Myocyte (in vitro differentiated cells): ENCODE measurements around the gene ABCG2. TPM values are rescaled to one million over a fixed set of nuclear protein-coding genes. Genes with fewer than 3 reads are reported as not detected.

ENCODE experiments used
- DNase-seq: peaks from one replicate; pipeline ENCODE4 v3.0.0-alpha.2; 2012; ENCODE audit warnings: low read depth
- polyA plus RNA-seq: library from polyadenylated mRNA; unstranded; fragments of >200 nt; gene quantifications from one replicate; pipeline ENCODE4 v1.2.1, GENCODE V29; 2012; ENCODE audit warnings: missing spikeins
- total RNA-seq: library from RNA; depleted of rRNA; stranded (reverse); fragments of >200 nt; gene quantifications from 2 replicates; pipeline ENCODE4 v1.2.3, GENCODE V29; 2014

ABCG2 gene
- total RNA-seq: 0.88 and 1.6 TPM in 2 replicates
- 0.88 TPM for polyA plus RNA-seq

DNA sequence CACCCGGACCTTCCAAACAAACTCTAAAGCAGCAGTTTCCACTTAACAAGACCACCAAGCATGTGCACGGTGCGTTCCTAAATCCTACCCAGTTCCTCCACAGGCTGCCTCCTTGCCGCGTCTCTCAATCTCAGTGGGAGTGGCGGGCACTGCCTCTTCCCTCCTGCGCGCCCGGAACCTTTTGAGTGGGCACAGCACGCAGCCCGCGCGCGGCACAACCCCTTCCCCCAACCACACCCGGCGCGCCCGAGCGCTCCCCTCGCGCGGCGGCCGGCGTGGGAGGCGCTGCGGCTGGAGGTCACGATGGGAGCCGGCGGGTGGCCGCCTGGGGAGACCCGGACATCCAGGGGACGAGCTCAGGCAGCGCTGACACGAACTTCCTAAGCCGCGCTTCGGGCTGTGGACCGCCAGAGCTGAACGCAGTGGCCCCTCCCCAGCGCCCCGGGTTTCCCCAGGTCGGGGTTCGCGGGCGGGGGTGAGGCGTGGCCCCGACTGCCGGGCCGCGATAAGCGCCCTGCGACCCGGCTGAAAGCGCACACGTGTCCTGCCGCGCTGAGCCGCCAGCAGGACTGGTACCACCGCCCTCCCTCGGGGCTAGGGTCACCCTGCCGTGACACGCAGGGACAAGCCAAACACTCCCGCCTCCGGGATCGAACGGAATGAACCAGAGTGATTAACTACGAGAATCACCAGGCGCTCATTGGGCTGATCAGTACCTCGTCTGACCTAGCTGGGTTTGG lies at the start of gene ABCG2:
TSS of gene ABCG2 (minus strand) at position 151 of the 740 bp plus-strand sequence. CDS start 18,644 bp downstream, outside the sequence.
- peak; percentile 34 for DNase-seq

DNA sequence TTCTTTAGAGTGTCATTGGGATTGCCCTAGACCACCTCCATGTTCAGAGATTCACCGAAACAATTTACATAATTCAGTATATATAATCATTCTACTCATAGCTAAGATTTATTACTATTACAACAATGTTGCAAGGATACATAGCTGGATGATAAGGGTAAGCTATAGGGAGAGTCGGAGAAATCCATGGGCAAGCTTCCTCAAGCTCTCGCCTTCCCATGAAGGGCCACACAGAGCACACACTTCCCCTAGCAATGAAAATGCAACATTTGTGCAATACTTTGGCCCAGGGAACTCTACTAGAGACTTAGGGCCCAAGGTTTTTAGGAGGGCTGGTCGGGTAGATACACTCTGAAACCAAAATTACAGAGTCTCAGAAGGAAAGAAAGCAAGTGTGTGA lies 49.7 kb upstream of the ABCG2 start:
- no peak for DNase-seq

DNA sequence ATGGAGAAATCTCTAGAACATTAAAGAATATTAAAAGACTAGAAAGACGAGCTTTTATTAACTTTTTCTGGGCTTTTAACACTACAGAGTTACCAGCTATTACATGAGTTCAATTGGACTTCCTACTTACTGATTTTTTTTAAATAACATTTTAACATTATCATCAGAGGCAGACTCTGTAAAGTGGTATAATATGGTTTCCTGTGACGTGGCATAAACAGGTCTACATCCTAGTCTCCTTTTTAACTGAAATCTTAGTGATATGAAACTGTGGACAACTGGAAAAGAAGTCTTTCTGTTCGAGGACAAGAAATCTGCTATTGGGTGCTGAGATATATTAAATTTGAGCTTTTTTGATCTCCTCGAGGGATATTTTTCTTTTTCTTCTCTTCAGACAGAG lies 48.7 kb upstream of the ABCG2 start:
- no peak for DNase-seq

DNA sequence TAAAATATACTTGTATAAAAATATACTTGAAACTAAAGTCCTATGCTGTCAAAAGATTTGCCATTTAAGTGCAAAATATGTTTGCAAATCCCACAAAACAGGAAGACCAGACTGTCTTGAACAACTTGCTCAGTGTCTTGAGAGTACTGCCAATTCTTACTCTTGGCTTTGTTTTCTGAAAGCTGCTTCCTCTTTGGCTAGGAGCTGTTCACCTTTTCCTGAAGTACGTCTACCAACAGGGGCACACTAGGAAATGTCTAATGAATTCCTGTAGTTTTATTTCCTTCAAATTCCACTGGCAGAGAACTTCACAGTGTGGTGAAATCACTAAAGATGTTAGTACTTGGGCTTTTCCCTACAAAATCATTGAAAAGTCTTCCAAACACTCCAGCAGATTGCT lies 46.4 kb upstream of the ABCG2 start:
- DNase-seq: no peak

DNA sequence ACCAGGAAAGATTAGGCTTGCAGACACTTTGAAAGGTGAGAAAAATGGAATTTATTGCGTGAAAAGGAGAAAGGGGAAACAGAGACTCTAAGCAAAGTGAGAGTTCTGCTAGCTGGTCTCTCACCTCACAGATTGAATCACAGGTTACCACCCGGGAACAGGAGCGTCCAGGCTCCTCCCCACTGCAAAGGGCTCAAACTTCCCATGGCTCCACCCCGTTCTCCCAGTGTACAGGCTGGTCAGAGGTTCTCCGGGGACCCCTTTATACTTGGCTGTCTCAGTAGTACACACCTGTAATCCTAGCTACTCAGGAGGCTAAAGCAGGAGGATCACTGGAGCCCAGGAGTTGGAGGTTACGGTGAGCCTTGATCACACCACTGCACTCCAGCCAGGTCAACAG lies 44.0 kb upstream of the ABCG2 start:
- no peak for DNase-seq

DNA sequence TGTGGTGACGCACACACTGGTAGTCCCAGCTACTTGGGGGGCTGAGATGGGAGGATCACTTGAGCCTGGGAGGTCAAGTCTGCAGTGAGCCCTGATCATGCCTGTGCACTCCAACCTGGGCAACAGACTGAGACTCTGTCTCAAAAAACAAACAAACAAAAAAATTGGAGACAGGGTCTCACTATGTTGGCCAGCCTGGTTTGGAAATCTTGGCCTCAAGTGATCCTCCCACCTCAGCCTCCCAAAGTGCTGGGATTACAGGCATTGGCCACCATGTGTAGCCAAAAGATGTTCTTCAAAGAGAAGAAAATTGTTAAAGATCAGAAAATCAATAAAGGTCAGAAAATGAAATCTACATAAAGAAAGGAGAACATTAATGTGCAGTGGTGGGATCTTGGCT lies 41.7 kb upstream of the ABCG2 start:
- no peak for DNase-seq

DNA sequence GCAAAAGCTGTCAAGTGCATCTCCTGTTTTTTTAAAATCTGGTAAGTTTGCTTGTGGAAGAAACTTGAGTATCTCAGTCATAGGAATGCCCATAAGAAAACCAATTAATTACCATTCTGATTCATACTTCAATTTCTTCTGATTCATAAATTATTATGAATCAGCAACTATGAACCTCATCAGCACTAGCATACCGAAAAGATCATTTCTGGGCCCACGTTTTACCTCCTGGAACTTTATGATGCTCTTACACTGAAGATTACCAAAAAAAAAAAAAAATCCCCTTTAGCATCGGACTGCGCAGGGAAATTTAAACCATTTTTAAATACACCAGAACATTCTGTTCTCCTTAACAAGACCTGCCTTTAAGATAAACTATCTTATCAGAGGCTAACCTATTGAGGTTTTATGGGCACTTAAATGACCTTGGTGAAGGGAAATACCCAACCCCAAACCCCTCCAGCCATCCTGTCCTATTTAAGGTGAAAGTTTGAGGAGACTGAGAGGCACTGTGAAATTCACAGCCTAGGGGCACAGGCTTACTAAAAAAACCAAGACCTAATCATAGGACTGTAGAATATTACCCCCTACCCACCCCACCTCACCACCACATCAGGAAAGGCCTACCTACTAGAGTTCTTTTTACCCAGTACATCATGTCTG lies 38.2 kb upstream of the ABCG2 start:
- DNase-seq: no peak

DNA sequence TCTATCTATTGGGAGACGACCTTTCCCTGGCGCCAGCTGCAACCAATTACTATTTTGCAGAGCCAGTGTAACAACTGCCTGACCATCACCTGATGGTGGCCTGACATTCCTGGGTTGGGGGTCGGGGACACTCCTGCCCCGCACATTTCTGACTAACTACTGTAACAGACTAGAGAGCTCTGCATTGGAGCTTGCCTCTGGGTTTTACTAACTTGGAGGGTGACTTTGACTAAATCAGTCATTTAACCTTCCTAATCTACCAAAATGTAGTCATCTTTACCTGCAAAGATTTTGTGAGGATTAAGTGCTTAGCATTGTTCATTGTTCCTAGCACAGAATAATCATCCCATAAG lies 37.5 kb upstream of the ABCG2 start:
- no peak for DNase-seq

DNA sequence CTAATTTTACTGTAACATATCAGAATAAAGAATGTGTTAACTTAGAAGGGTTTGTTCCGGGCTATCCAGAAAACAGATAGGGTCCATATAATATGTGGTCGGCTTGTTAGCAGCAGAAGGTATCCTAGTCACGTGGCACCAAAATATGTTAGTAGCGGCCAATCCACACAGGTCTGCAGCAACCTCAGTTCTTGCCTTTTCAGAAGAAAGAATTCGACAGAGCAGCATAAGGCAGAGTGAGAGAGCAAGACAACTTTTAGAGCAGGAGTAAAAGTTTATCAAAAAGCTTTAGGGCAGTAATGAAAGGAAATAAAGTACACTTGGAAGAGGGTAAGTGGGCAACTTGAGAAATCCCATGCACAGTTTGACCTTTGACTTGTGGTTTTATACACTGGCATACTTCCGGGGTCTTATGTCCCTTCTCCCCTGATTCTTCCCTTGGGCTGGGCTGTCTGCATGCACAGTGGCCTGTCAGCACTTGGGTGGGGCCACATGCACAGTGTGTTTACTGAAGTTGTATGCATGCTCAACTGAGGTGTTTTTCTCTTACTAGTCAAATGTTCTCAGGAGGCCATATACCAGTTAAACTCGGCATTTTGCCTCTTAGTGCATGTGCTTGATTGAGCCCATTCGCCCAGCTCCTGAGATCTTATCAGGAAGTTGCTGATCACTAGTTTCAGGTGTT lies 37.0 kb upstream of the ABCG2 start:
- DNase-seq: no peak

DNA sequence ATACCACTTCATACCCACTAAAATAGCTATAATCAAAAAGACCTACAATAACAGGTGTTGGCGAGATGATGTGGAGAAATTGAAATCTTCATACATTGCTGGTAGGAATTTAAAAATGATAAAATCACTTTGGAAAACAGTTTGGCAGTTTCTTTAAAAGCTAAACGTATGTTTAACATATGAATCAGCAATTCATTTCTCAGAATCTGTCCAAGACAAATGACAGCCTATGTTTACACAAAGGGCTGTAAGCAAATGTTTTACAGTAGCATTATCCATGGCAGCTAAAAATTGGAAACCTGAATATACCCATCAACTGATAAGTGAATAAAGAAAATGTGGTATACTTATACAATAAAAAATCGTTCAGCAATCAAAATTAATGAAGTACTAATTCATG lies 33.0 kb upstream of the ABCG2 start:
- DNase-seq: no peak

DNA sequence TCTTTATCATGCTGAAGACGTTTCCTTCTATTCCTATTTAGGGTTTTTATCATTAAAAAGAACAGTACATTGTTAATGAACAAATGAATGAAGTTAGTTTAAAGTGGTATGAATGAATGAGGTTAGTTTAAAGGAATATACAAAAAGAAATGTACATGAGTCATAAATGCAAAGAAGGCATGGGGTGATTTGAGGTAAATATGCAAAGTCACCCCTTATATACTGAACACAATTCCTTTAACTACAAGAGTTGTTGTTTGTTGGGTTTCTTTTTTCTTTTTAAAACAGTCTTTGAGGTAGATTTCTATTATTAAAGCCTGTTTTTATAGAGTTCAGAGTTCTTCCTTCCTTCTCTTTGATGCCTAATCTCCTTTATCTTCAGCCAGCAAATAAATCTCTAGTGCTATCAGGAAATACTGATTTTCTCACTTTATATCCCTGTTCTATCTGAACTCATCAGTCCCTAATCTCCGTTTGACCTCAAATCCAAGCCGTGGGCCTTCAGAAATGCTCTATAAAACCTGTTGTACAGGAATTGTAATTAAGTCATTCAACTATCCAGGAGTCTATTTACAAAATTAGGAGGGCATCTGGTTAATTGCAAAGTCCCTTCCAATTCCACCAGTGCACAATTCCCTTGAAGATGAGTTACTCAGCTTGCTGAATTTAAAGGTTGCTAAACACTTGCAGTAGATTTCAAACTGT lies 31.6 kb upstream of the ABCG2 start:
- DNase-seq: no peak

DNA sequence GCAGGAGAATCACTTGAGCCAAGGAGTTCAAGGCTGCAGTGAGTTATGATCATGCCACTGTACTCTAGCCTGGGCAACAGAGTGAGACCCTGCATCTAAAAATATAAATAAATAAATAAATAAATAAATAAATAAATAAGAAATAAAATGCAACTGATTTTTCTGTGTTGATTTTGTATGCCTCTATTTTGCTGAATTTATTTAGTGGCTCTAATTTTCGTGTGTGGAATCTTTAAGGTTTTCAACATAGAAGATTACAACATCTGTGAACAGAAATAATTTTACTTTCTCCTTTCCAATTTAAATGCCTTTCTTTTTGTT lies 30.9 kb upstream of the ABCG2 start:
- no peak for DNase-seq

DNA sequence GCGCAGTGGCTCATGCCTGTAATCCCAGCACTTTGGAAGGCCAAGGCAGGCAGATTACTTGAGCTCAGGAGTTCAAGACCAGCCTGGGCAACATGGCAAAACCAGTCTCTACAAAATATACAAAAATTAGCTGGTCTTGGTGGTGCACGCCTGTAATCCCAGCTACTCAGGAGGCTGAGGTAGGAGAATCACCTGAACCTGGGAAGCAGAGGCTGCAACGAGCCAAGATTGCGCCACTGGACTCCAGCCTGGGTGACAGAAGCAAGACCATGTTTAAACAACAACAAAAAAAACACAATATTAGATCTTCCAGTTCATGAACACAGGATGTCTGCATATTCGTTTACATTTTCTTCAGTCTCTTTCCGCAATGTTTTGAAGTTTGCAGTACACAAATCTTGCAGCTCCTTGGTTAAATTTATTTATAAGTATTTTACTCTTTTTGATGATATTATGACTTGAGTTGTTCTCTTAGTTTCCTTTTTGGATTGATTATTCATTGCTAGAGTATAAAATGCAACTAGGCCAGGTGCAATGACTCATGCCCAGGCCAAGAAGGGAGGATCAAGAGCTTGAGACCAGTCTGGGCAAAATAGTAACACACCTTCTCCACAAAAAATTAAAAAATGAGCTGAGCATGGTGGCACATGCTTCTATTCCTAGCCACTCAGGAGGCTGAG lies 30.4 kb upstream of the ABCG2 start:
- no peak for DNase-seq

DNA sequence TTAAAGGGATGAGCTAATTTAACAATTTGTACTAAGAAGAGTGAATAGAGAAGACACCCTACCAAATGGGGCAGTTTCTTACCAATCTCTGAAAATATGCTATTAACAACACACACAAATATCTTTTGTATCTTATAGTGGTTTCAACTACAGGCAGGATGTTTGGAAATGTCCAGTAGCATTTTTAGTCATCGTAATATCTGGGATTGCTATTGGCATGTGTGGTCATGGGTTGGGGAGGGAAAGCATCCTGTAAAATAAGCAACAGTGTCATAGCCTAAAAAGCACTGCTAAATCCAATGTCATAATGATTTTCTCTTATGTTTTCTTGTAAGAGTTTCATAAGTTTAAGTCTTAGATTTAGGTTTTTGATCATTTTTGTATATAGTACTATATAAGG lies 29.3 kb upstream of the ABCG2 start:
- no peak for DNase-seq

DNA sequence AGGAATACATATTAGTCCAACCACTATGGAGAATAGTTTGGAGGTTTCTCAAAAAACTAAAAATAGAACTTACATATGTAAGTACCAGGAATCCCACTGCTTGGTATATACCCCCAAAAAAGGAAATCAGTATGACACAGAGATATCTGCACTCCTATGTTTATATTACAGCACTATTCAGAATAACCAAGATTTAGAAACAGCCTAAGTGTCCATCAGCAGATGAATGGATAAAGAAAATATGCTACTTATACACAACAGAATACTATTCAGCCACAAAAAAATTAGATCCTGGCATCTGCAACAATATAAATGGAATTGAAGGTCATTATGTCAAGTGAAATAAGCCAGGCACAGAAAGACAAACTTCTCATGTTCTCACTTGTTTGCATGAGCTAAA lies 27.5 kb upstream of the ABCG2 start:
- DNase-seq: no peak

DNA sequence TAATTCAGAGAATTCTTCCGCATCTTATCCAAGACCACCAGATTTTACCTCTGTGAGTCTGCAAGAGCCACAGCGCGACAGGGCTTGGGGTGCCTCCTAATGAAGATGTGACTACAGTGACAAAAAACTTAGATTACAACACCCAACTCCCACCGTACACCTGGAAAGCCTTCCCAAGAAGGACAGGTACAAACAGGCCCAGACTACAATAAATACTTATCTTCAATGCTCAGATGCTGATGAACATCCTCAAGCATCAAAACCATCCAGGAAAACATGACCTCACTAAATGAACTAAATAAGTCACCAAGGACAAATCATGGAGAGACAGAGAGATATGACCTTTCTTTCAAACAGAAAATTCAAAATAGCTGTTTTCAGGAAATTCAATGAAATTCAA lies 20.8 kb upstream of the ABCG2 start:
- DNase-seq: no peak

DNA sequence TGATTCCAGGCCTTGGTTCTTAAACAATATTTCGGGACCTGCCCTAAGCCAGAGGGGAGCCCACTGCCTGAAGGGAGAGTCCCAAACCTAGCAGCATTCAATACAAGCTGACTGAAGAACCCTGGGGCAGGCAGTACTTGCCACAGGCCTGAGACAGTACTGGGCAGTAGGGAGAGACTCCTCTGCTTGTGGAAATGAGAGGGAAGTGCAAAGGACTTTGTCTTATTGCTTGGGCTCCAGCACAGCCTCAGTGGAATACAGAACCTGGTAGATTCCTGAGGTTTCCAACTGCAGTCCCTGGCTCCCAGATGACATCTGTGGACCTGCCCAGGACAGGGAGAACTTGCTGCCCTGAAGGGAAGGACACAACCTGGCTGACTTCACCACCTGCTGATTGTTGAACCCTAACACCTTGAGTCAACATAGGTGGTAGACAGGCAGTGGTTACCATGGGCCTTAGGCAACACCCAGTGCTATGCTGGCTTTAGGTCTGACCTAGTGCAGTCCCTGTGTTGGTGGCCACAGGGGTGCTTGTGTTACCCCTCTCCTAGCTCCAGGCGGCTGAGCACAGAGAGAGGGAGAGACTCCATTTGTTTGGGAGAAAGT lies 20.3 kb upstream of the ABCG2 start:
- no peak for DNase-seq

DNA sequence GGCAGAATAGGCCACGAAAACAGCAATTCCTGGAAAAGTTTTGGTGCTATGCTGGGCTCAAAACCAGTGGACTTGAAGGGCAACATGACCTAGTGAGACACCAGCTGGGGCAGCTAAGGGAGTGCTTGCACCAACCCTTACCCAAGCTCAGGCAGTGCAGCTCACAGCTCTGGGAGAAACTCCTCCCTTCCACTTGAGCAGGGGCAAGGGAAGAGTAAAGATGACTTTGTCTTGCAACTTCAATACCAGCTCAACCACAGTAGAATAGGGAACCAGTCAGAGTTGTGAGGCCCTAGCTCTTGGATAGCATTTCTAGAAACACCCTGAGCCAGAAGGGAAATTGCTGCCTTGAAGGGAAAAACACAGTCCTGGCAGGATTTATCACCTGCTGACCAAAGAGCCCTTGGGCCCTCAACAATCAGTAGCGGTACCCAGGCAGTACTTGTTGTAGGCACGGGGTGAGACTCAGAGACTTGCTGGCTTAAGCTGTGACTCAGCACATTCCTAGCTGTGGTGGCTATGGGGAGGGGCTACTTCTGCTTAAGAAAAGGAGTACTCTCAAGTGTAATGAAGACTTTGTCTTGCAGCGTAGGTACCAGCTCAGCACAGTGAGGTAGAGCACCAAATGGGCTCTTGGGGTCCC lies 19.7 kb upstream of the ABCG2 start:
- DNase-seq: peak; percentile 53

DNA sequence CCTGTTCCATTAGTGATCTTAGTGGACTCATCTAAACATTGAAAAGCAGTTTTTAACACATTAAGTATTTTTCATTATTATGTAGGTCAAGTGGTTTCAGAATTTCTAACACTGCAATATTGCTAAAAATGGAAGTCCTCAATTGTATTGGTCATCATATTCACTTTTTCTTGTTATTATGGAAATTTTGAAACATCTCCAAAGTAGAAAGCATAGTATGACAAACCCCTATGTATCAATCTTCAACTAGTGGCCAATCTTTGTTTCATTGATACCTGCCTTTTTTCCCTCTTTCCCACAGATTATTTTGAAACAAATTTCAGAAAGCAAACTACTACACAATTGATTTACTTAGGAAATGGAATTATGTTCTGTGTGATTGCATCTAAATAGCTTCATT lies 14.5 kb upstream of the ABCG2 start:
- DNase-seq: no peak

DNA sequence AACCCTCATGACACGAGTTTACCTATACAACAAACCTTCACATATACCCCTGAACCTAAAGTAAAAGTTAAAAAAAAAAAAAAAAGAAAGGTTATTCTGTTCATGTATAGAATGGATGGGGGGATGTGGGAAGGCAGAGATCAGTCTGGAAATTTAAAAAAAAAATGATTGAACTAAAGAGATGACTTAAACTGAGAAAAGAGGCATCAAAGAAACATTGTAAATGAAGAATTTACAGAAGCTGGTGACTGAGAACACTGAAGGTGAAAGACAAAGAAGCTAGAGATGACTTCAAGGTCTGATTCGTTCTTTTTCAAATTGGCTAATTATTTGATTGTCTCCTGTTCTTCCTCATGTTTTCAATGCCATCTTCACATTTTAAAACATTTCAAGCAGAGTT lies 12.8 kb upstream of the ABCG2 start:
- DNase-seq: no peak

DNA sequence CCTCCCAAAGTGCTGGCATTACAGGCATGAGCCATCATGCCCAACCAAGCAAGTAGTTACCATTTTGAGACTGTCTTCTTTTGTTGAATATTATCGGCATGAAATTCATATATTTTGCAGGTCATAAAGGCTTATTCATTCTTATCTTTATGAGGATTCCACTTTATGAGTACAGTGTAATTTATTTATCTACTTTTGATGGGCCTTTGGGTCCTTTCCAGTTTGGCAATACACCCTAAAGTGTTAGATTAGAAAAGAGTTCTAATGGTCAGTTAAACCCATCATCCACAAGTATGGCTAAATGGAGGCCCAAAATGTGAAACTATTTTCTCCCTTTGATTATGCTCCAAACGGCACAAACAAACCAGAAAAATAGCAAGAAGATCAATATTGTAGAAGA lies 10.9 kb upstream of the ABCG2 start:
- DNase-seq: no peak
